ENCODE data around the gene TPM3.
"Not testable (repeated sequence)": the region's sequence is repeated elsewhere in the genome, so short reads cannot be mapped to it uniquely, and the experiment has no call there.

TPM3 gene

DNA sequence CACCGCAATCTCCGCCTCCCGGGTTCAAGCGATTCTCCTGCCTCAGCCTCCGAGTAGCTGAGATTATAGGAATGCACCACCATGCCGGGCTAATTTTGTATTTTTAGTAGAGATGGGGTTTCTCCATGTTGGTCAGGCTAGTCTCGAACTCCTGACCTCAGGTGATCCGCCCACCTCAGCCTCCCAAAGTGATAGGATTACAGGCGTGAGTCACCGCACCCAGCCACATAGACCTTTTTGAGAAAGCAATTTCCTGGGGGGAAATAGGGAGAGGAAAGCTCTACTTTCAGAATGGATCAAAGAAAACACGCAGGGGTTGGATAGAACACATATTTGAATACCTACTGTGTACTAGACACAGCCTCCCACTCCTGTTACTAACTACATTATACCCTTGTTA lies 13.9 kb upstream of the TPM3 start:
- not testable (repeated sequence) for DNase-seq (ENCODE audit: low read depth)

DNA sequence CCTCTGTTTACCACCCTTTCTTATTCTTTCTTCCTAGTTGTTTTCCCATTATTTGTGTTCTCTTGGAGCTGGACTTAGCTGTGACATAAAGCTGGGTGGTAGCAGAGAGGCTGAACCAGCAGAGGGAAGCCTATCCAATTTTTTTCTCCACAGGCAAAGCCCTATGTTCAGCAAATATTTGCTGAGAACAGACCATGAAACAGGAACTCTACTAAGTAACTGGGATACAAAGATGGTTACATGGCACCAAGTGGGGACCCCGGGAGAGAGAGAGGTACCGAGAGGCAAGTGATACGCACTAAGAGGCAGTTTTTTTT lies 7.6 kb upstream of the TPM3 start:
- DNase-seq (ENCODE audit: low read depth) = no peak

DNA sequence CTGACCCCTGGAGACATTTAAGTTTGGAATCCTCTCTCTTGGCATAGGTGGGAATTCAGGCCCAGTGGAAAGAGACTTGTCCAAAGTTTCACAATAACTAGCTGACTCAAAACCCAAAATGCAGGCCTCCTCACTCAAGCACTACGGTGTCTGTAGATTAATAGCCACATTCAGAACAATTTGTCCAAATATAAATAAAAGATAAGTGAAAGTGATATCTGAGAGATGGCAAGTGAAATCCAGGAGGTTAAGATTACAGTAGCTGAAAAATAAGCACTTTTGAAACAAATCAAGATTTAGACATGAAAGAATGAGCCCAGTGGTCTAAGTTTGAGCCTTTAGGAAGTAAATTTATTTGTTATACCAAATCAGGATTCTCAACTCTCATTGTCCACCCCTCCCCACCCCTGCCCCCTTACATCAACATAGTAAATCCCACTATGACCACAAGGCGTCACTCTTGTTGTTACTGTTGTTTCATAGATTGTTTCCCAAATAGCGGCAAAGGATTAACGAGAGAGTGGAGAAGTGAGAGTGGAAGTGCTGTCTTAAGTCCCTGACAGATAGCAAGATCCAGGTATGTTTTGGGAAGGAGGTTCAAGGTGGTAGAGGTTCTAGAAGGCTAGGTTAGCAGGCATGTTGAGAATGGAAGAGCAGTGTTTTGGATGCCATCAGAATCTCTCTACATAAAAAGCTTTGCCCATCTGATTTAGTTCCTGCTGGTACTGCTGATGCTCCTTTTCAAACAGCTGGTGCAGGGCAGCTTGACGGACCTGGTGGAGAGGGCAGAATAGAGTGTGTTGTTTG lies 7.1 kb upstream of the TPM3 start:
- DNase-seq (ENCODE audit: low read depth) = no peak

DNA sequence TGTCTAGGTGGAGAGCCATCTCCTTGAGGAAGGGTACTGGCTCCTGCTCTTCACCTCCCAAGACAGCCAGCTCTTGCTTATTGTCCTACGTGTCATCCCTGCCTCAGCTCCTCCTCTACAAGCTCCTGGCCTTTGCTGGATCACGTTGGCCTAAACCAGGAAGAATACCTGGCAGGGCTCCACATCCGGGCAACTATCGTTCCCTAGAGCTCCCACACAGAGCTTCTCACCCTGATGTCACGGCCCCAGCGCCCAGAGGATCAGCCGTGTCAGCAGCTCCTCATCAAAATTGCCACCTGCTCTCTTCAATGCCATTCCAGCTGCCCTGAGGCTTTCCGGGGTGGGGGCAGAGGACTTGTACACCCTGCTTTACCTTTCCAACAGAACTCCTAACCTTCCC lies 1.9 kb upstream of the TPM3 start:
- no peak for DNase-seq (ENCODE audit: low read depth)

GRCh38 chr1:154192476-154192875 lies 576 bp upstream of the TPM3 start:
- no peak for DNase-seq (ENCODE audit: low read depth)

DNA sequence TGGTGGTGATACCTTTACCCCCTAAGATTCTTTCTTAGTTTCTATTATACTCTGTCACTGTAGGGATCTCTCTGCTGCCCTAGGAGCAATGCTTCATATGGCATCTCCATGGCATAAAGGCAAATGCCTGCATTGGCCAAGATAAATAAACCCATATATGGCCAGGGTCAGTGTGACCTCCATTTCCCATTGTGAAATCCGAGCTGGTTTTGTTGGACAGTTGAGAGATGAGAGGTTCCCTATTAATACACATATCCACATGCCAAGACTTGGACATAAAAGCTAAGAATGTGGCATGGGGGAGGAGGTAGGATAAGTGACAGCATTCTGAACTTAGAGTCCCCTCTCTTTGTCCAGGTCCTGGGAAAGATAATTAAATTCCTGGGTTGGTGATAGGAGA lies 1.4 kb downstream of the TPM3 start:
- no peak for DNase-seq (ENCODE audit: low read depth)

DNA sequence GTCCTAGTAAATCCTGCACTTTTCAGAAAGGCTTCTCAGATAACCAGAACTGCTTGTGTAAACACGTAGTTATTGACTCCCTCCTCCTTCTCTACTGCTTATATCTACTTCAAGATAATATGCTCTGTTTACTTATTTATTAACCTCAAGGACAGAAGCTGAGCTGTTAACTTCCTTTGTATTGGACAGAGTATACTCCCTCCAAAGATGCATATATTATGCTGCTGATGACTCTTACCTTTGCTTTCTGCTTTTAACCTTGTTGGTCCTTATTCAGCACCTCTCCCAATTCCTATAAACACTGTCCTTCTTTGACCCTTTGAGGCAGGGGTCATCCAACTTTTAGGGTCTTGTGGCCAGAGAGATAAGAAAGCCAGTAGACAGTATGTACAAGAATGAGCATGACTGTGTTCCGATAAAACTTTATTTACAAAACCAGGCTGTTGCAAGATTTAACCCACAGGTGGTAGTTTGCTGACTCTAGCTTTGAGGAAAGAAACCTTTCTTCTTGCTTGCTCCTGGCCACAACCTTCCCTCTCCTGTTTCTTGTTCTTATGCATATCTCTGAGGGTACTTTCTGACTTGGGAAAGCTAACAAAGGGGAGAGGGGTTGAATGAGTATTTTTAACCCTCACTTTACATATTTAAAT lies 4.9 kb downstream of the TPM3 start:
- DNase-seq (ENCODE audit: low read depth) = no peak

GRCh38 chr1:154186177-154186576 lies 5.7 kb downstream of the TPM3 start:
- DNase-seq (ENCODE audit: low read depth) = no peak

GRCh38 chr1:154183046-154183915 lies 8.6 kb downstream of the TPM3 start:
- peak; percentile 87 for DNase-seq (ENCODE audit: low read depth)

GRCh38 chr1:154182344-154183045 lies 9.4 kb downstream of the TPM3 start:
- peak; percentile 43 for DNase-seq (ENCODE audit: low read depth)

- DNase-seq (ENCODE audit: low read depth) = no peak
Observed at GRCh38 chr1:154181944-154182343, 10.0 kb downstream of the TPM3 start.

- DNase-seq (ENCODE audit: low read depth) = no peak
Observed at GRCh38 chr1:154179946-154180687, 11.8 kb downstream of the TPM3 start.

DNA sequence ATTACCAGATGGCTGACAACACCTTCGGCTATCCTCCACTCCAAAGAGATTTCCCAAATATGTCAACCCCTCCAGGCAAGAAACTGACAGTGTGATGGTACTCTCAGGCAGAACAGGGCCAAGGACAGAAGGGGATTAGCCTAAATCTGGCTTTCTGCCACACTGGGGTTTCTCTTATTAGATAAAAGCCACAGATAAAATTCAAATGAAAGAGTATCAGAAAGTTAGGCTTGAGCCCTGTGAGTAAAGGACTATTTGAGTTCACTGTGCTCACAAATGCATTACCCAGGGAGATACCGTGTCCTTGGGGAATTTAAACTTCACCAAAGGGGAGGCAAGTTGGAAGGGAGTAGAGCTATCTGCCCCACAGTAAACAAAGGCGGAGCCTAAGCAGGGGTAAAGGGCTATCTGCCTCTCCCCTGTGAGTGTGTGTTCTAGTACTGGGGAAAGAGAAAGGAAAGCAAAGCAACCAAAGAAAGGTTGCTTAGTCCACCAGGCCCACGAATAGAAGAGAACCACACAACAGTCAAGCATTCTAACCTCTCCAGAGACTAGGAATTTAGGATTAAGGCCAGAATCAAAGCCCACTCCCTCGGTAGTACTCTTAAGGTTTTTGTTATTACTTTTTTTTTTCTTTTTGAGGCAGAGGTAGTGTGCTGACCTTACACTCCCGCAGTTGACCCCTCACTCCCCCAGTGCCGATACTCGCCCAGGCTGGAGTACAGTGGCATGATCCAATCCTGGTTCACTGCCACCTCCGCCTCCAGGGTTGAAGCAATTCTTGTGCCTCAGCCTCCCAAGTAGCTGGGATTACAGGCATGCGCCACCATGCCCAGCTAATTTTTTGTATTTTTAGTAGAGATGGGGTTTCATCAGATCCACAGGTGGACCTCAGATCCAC lies 12.7 kb downstream of the TPM3 start:
- no peak for DNase-seq (ENCODE audit: low read depth)

- DNase-seq (ENCODE audit: low read depth) = no peak
Observed at GRCh38 chr1:154178013-154178412, 13.9 kb downstream of the TPM3 start.

DNA sequence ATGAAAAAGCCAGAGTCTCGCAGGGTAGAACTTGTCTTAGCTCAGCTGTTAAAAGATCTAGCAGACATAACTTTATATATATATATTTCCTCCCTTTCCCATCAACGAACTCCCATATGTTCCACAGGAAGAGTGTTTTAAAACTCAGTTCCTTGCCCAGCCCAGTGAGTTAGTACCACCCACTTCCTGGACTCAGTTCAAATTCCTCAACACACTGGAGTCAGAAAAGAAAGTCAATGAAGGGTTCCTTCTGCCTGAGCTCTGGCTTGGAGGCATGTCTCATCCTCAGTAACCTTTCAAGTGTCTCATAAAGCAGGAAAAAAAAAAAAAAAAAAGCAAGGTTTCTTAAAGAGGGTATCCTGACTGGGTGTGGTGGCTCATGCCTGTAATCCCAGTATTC lies 15.6 kb downstream of the TPM3 start:
- peak; percentile 67 for DNase-seq (ENCODE audit: low read depth)

DNA sequence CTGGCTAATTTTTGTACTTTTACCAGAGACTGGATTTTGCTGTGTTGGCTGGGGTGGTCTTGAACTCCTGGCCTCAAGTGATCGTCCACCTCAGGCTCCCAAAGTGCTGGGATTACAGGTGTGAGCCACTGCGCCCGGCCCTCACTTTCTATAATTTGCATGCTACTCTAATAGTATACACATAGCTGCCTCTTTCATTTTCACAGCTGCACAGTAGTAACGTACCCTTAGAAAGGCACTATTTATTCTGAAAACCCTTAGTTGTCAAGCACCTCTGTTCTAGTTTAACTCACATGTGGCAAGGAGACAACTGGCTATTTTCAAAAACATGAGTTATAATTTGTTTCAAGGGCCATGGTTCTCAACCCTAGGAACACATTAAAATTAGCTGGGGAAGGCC lies 17.2 kb downstream of the TPM3 start:
- DNase-seq (ENCODE audit: low read depth) = no peak

DNA sequence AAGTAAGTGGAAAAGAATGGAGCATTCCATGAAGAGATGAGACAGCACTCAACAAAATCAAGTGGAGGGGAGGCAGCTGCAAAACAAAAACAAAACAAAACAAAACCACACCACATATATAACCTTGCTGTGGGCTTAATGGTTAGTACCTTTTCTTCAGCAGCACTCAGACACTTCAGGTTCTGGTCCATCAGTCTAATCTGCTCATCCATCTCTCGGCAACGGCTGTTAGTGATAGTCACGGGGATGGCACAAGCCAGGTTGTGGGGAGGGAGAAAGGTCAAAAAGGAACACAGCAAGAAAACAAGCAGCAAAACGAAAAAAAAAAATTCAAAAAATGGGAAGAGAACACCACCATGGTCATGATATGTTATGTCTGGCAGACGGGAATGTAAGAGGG lies 20.0 kb downstream of the TPM3 start:
- DNase-seq (ENCODE audit: low read depth) = no peak

GRCh38 chr1:154171223-154171583 lies 20.7 kb downstream of the TPM3 start:
- no peak for DNase-seq (ENCODE audit: low read depth)

GRCh38 chr1:154170547-154171222 lies 21.2 kb downstream of the TPM3 start:
- no peak for DNase-seq (ENCODE audit: low read depth)

DNA sequence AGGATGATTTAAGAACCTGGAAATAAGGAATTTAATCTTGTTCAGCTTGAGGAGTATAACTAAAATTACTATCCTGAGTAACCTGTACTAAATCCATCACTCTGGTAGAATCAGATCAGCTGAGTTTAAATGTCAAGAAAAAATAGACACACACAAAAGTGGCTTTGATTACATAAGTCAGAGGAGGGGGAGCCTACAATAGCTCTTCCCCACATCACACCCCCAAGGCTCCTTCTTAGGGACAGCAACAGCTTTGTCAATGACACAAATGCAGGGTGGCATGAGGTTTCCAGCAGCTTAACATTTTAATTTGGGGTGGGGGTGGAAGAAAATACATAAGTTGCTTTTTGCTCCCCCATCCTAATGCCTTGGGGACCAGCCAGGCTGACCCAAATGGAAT lies 24.4 kb downstream of the TPM3 start:
- DNase-seq (ENCODE audit: low read depth) = no peak

All from GM04504 (cell line).